ENCODE results near the gene DRC1. TPM values are rescaled to one million over a fixed set of nuclear protein-coding genes. Genes with fewer than 3 reads are reported as not detected.

DRC1 gene
- total RNA-seq, 1 experiment from 2014 or later: 0.18 TPM

GRCh38 chr2:26394694-26395093 is 7.0 kb upstream of the DRC1 start:
- no peak for DNase-seq (ENCODE audit: low read depth, low spot score)
- BruUV-seq (replicated peaks): no TSS peak
- Histone ChIP-seq H3K27me3 (ENCODE audit: control insufficient read depth, insufficient read depth, low read length) (no peaks in the 10 kb centered on the region), H3K36me3 (ENCODE audit: control insufficient read depth, insufficient read depth, low read length) (peaks cover 6% of the 10 kb centered on the region; the same call in 1 of the 2 replicates), H3K9me3 (ENCODE audit: control insufficient read depth, insufficient read depth, low read depth, low read length) (no peaks in the 10 kb centered on the region), H3K4me1 (ENCODE audit: control insufficient read depth, insufficient read depth, low read length) (no peaks in the 10 kb centered on the region), H3K27ac (ENCODE audit: low read length) (no peak overlapping the region), H3K4me3 (ENCODE audit: low read depth in 2 of 2, low read length in 2 of 2) (no peak overlapping the region)
- intact Hi-C loops (cut with micrococcal nuclease; ENCODE audit: unreplicated experiment): no loop called here
- no peak for ATAC-seq
- in situ Hi-C loops (cut with HindIII; ENCODE audit: low pct_unique_long_range_greater_than_20kb, low sequenced_read_pairs): no loop called here
- ChIA-PET POLR2A (no interaction called here), CTCF (no interaction called here)
- TF ChIP-seq CTCF (IDR thresholded peaks at IDR 0.05): no peak
- no peak for TF ChIP-seq TCF7L2 (IDR thresholded peaks at IDR 0.05; ENCODE audit: low read depth, low read length)
- TF ChIP-seq POLR2AphosphoS5 (IDR thresholded peaks at IDR 0.05; ENCODE audit: low read depth, low read length): no peak
- TF ChIP-seq REST (IDR thresholded peaks at IDR 0.05; ENCODE audit: insufficient read depth in 1 of 2, low read depth in 2 of 2, low read length in 1 of 2): no peak
- no peak for TF ChIP-seq SIN3A (IDR thresholded peaks at IDR 0.05; ENCODE audit: borderline replicate concordance, insufficient read depth, low read depth, low read length)

GRCh38 chr2:26395394-26395793 is 6.3 kb upstream of the DRC1 start:
- TF ChIP-seq CTCF (IDR thresholded peaks at IDR 0.05): no peak
- no peak for TF ChIP-seq POLR2AphosphoS5 (IDR thresholded peaks at IDR 0.05; ENCODE audit: low read depth, low read length)
- TF ChIP-seq REST (IDR thresholded peaks at IDR 0.05; ENCODE audit: insufficient read depth in 1 of 2, low read depth in 2 of 2, low read length in 1 of 2): no peak
- no peak for TF ChIP-seq SIN3A (IDR thresholded peaks at IDR 0.05; ENCODE audit: borderline replicate concordance, insufficient read depth, low read depth, low read length)
- TF ChIP-seq TCF7L2 (IDR thresholded peaks at IDR 0.05; ENCODE audit: low read depth, low read length): no peak
- DNase-seq (ENCODE audit: low read depth, low spot score): no peak
- no peak overlapping the region for H3K27ac ChIP-seq (ENCODE audit: low read length)
- in situ Hi-C loops (cut with HindIII; ENCODE audit: low pct_unique_long_range_greater_than_20kb, low sequenced_read_pairs) (no loop called here), intact Hi-C loops (cut with micrococcal nuclease; ENCODE audit: unreplicated experiment) (no loop called here)
- H3K36me3 ChIP-seq (ENCODE audit: control insufficient read depth, insufficient read depth, low read length): peaks cover 2% of the 10 kb centered on the region; the same call in 1 of the 2 replicates
- POLR2A ChIA-PET: no interaction called here
- no peaks in the 10 kb centered on the region for H3K9me3 ChIP-seq (ENCODE audit: control insufficient read depth, insufficient read depth, low read depth, low read length)
- no peak for ATAC-seq
- no TSS peak for BruUV-seq (replicated peaks)
- no peak overlapping the region for H3K4me3 ChIP-seq (ENCODE audit: low read depth in 2 of 2, low read length in 2 of 2)
- no peaks in the 10 kb centered on the region for H3K27me3 ChIP-seq (ENCODE audit: control insufficient read depth, insufficient read depth, low read length)
- CTCF ChIA-PET: no interaction called here
- no peaks in the 10 kb centered on the region for H3K4me1 ChIP-seq (ENCODE audit: control insufficient read depth, insufficient read depth, low read length)
